Measurements from ENCODE around the gene DMRTC2. TPM values are rescaled to one million over a fixed set of nuclear protein-coding genes. Genes with fewer than 3 reads are reported as not detected.

Gene DMRTC2
- total and polyA plus RNA-seq, 9 of the 15 experiments (the other 6 are each of a cell fraction or from before 2014, with no cell fraction given) = 0.03 TPM; not detected in 8

DNA sequence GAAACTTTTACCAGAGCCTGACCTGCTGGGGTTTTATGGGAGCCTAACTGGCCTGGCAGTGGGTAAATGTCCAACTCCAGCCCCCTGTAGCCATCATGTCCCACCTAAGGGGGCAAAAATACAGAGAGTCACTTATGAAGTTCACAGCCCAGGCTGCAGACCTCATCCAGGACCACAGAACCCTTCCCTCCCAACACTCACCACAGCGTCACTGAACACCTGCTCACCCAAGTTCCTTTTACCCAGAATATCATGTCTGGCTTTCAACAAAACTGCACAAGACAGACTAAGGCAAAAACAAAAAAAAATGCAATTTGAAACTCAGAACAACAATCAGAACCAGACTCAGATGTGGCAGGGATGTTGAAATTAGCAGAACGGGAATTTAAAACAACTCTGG lies 42.1 kb upstream of the DMRTC2 start (continued):
- TF ChIP-seq, protein P1, sequence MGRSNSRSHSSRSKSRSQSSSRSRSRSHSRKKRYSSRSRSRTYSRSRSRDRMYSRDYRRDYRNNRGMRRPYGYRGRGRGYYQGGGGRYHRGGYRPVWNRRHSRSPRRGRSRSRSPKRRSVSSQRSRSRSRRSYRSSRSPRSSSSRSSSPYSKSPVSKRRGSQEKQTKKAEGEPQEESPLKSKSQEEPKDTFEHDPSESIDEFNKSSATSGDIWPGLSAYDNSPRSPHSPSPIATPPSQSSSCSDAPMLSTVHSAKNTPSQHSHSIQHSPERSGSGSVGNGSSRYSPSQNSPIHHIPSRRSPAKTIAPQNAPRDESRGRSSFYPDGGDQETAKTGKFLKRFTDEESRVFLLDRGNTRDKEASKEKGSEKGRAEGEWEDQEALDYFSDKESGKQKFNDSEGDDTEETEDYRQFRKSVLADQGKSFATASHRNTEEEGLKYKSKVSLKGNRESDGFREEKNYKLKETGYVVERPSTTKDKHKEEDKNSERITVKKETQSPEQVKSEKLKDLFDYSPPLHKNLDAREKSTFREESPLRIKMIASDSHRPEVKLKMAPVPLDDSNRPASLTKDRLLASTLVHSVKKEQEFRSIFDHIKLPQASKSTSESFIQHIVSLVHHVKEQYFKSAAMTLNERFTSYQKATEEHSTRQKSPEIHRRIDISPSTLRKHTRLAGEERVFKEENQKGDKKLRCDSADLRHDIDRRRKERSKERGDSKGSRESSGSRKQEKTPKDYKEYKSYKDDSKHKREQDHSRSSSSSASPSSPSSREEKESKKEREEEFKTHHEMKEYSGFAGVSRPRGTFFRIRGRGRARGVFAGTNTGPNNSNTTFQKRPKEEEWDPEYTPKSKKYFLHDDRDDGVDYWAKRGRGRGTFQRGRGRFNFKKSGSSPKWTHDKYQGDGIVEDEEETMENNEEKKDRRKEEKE (IDR thresholded peaks at IDR 0.05; ENCODE audit: borderline replicate concordance in 1 of 2, control insufficient read depth in 1 of 2, low read depth in 2 of 2, low read length in 1 of 2) = no peak
- no peak for TF ChIP-seq TSC22D4 (tag; IDR thresholded peaks at IDR 0.05)

DNA sequence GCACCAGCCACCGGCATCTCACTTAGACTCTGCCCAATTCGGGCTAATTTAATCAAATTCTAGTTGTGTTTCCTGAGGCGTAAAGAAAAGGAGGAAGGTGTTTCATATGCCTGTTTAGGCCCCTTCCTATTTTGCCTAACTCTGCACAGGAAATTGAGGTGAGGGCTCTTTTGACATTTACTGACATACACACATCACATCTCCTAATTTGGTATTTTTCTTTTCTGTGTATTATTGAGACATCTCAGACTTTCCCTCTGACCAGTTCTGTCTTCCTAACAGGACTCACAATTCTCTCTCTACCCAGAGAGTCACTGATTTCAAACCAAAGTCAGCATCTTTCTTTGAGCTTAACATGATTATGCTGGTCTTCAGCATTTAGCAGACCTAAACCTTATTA lies 40.5 kb upstream of the DMRTC2 start:
- no peak overlapping the region for H3K4me3 ChIP-seq
- WGBS (ENCODE audit: insufficient coverage, low coverage, missing lambda C conversion rate) = 0% methylated on average over 3 of the region's 3 CpGs
- in situ Hi-C loops (cut with MboI) = no loop called here
- no peak for DNase-seq (ENCODE audit: extremely low read depth in 1 of 4, low spot score in 3 of 4)
- intact Hi-C loops (cut with micrococcal nuclease) = no loop called here
- no peak overlapping the region for H2AFZ ChIP-seq (ENCODE audit: low read depth, low read length)
- H3K4me2 ChIP-seq (ENCODE audit: insufficient read depth, low read length) = no peak overlapping the region
- ChIA-PET POLR2A (no interaction called here), CTCF (ENCODE audit: low intra/inter-chr PET ratio) (no interaction called here)
- H3K27ac ChIP-seq (ENCODE audit: extremely low read depth, low read depth, low read length) = no peak overlapping the region
- no peak for FAIRE-seq
- H3K79me2 ChIP-seq (ENCODE audit: control insufficient read depth, insufficient read depth, low read length) = no peaks in the 10 kb centered on the region
- ATAC-seq = no peak
- peaks cover 3% of the 10 kb centered on the region; the same call in 1 of the 2 replicates for H4K20me1 ChIP-seq (replicated peaks; ENCODE audit: control insufficient read depth, insufficient read depth, low read length)
- no TSS peak for BruUV-seq (replicated peaks)
- H3K27me3 ChIP-seq (ENCODE audit: control insufficient read depth in 2 of 2, insufficient read depth in 2 of 2, low read length in 2 of 2) = peaks cover 11 to 56% of the 10 kb centered on the region in 2 experiments
- H3K9ac ChIP-seq (ENCODE audit: insufficient read depth in 1 of 2, low read depth in 2 of 2, low read length in 2 of 2) = no peak overlapping the region
- TF ChIP-seq, protein P2, sequence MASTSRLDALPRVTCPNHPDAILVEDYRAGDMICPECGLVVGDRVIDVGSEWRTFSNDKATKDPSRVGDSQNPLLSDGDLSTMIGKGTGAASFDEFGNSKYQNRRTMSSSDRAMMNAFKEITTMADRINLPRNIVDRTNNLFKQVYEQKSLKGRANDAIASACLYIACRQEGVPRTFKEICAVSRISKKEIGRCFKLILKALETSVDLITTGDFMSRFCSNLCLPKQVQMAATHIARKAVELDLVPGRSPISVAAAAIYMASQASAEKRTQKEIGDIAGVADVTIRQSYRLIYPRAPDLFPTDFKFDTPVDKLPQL (IDR thresholded peaks at IDR 0.05; ENCODE audit: extremely low read depth, insufficient read length) = no peak
- TF ChIP-seq POLR2AphosphoS2 (IDR thresholded peaks at IDR 0.05; ENCODE audit: low read length) = no peak
- no peak for TF ChIP-seq ZBTB1 (CRISPR knock-in tag; IDR thresholded peaks at IDR 0.05; ENCODE audit: borderline replicate concordance, low read depth)
- TF ChIP-seq JUNB (CRISPR knock-in tag; conservative IDR thresholded peaks at IDR 0.05) = no peak
- no peak for TF ChIP-seq XRCC4 (IDR thresholded peaks at IDR 0.05; ENCODE audit: extremely low read depth, insufficient read depth, insufficient read length)
- TF ChIP-seq, protein P3, sequence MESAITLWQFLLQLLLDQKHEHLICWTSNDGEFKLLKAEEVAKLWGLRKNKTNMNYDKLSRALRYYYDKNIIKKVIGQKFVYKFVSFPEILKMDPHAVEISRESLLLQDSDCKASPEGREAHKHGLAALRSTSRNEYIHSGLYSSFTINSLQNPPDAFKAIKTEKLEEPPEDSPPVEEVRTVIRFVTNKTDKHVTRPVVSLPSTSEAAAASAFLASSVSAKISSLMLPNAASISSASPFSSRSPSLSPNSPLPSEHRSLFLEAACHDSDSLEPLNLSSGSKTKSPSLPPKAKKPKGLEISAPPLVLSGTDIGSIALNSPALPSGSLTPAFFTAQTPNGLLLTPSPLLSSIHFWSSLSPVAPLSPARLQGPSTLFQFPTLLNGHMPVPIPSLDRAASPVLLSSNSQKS (CRISPR knock-in tag; IDR thresholded peaks at IDR 0.05) = no peak
- TF ChIP-seq MYBL2 (IDR thresholded peaks at IDR 0.05; ENCODE audit: low read depth) = no peak
- no peak for TF ChIP-seq MYBL2 (CRISPR knock-in tag; IDR thresholded peaks at IDR 0.05; ENCODE audit: borderline replicate concordance)
- TF ChIP-seq, protein P4, sequence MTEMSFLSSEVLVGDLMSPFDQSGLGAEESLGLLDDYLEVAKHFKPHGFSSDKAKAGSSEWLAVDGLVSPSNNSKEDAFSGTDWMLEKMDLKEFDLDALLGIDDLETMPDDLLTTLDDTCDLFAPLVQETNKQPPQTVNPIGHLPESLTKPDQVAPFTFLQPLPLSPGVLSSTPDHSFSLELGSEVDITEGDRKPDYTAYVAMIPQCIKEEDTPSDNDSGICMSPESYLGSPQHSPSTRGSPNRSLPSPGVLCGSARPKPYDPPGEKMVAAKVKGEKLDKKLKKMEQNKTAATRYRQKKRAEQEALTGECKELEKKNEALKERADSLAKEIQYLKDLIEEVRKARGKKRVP (CRISPR knock-in tag; IDR thresholded peaks at IDR 0.05) = no peak
- H3K4me1 ChIP-seq (replicated peaks in 1 of 2; ENCODE audit: control insufficient read depth in 2 of 2, insufficient read depth in 2 of 2, low read length in 2 of 2) = no peaks in the 10 kb centered on the region
- no peaks in the 10 kb centered on the region for H3K9me3 ChIP-seq (replicated peaks; ENCODE audit: control insufficient read depth, insufficient read depth, low read depth, low read length)
- no peaks in the 10 kb centered on the region for H3K9me1 ChIP-seq (ENCODE audit: control insufficient read depth, insufficient read depth, low read length)
- no peaks in the 10 kb centered on the region for H3K36me3 ChIP-seq (ENCODE audit: control insufficient read depth, insufficient read depth, low read length)
